A549 treated with DMSO at 1 μM for 4 hours (cell line): ENCODE results near the gene ZNF429. TPM values are rescaled to one million over a fixed set of nuclear protein-coding genes. Genes with fewer than 3 reads are reported as not detected.

Experiments
- total RNA-seq: library from RNA; stranded (reverse); fragments of 200-300 nt; extraction: Qiagen RNA extraction; gene quantifications from 5 replicates; pipeline ENCODE4 v1.2.3, GENCODE V29; 2022; ENCODE audit warnings: low read depth

Gene ZNF429
- not detected in 5 replicates for total RNA-seq

DNA sequence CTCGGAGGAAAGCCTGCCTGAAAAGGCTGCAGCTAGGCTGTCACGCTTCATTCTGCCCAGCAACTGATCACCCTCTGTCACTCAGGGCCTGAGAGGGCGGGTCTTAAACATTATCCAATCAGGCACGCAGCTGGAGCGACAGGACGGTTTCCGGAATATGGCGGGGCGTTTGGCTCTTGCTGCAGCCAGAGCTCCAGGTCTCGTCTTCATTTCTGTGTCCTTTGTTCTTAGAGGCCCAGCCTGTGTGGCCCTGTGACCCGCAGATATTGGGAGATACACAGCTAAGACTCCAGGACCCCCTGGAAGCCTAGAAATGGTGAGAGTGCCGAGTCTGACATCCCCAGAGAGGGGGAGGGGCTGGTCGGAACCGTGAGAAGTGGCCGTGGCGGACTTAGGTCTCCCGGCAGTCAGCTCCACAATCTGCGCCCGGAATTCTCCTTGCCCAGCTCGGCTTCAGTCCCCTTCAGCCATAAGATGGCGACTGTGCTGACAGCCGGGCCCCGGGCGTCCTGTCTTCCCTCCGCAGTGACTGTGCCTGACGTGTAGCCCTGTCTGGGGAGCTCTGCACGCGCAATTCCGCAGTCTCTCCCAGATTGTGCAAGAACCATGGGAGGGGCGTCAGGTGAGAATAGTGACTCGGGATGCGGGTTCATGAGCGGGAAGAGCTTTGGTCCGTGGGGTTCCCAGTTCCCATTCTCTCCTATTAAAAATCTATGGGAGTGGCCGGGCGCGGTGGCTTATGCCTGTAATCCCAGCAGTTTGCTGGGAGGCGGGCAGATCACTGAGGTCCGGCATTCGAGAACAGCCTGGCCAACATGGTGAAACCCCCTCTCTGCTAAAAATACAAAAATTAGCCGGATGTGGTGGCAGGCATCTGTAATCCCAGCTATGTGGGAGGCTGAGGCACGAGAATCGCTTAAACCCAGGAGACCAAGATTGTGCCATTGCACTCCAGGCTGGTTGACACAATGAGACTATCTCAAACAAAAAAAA lies at the start of gene ZNF429:
ZNF429 (plus strand) TSS at position 144 of the 993 bp plus-strand sequence; CDS start at position 314, 170 bp downstream.

Other genes starting within 250 kb of the ZNF429 start
- 0.75 to 1.3 TPM (median 1.2 TPM) in 5 replicates for gene ZNF708, start 176.2 kb upstream of the ZNF429 start, total RNA-seq
- gene ZNF738, start 146.6 kb upstream of the ZNF429 start, total RNA-seq: 0.60 to 1.0 TPM (median 0.88 TPM) in 5 replicates
- gene ZNF493, start 108.5 kb upstream of the ZNF429 start, total RNA-seq: 0.05 to 0.11 TPM (median 0.08 TPM) in 5 replicates